IMR-90 (cell line): ENCODE data around the gene TAC4. TPM values are rescaled to one million over a fixed set of nuclear protein-coding genes. Genes with fewer than 3 reads are reported as not detected.

ENCODE experiments used
- polyA plus RNA-seq, 3 experiments: library from polyadenylated mRNA; depleted of rRNA; stranded (reverse); fragments of >200 nt; gene quantifications; 2 replicates each; pipeline ENCODE4 v1.2.3, GENCODE V29; 2012; ENCODE audit warnings: low replicate concordance in 1 of 3
- total RNA-seq: library from RNA; depleted of rRNA; stranded (reverse); fragments of >200 nt; gene quantifications from 2 replicates; pipeline ENCODE4 v1.2.3, GENCODE V29; 2012; rRNA removed

TAC4 gene
- total and polyA plus RNA-seq, 2 of the 4 experiments (the other 2 are of a cell fraction), result not detected

Other genes starting within 250 kb of the TAC4 start
- 47.5 and 56.9 TPM in 2 replicates for gene SPOP, start 170.0 kb downstream of the TAC4 start, total RNA-seq
- gene SPOP, start 170.0 kb downstream of the TAC4 start, polyA plus RNA-seq (2012; rRNA removed), result 24.9 and 32.0 TPM in 2 replicates
- gene SLC35B1, start 140.1 kb downstream of the TAC4 start, total RNA-seq, result 66.9 and 86.2 TPM in 2 replicates
- 65.5 and 66.4 TPM in 2 replicates for gene SLC35B1, start 140.1 kb downstream of the TAC4 start, polyA plus RNA-seq (2012; rRNA removed)
- 0.56 and 0.72 TPM in 2 replicates for gene FAM117A, start 83.9 kb downstream of the TAC4 start, total RNA-seq
- 3.4 and 4.5 TPM in 2 replicates for gene FAM117A, start 83.9 kb downstream of the TAC4 start, polyA plus RNA-seq (2012; rRNA removed)
- 20.6 and 21.9 TPM in 2 replicates for gene KAT7, start 59.4 kb downstream of the TAC4 start, total RNA-seq
- gene KAT7, start 59.4 kb downstream of the TAC4 start, polyA plus RNA-seq (2012; rRNA removed), result 15.6 and 16.9 TPM in 2 replicates
- gene DLX4, start 121.1 kb upstream of the TAC4 start, total RNA-seq, result not detected in 2 replicates
- not detected in 2 replicates for gene DLX4, start 121.1 kb upstream of the TAC4 start, polyA plus RNA-seq (2012; rRNA removed)
- not detected in 2 replicates for gene DLX3, start 147.2 kb upstream of the TAC4 start, total RNA-seq
- gene DLX3, start 147.2 kb upstream of the TAC4 start, polyA plus RNA-seq (2012; rRNA removed), result not detected in 2 replicates
- gene ITGA3, start 208.0 kb upstream of the TAC4 start, total RNA-seq, result 78.0 and 80.0 TPM in 2 replicates
- 202 and 213 TPM in 2 replicates for gene ITGA3, start 208.0 kb upstream of the TAC4 start, polyA plus RNA-seq (2012; rRNA removed)
- 26.7 and 38.0 TPM in 2 replicates for gene PDK2, start 247.3 kb upstream of the TAC4 start, total RNA-seq
- 104 and 113 TPM in 2 replicates for gene PDK2, start 247.3 kb upstream of the TAC4 start, polyA plus RNA-seq (2012; rRNA removed)